Measurements from ENCODE around the gene PTGFRN. TPM values are rescaled to one million over a fixed set of nuclear protein-coding genes. Genes with fewer than 3 reads are reported as not detected.

PTGFRN gene
- total and polyA plus RNA-seq, 4 donors: 5.4 to 12.6 (median 7.2) TPM

DNA sequence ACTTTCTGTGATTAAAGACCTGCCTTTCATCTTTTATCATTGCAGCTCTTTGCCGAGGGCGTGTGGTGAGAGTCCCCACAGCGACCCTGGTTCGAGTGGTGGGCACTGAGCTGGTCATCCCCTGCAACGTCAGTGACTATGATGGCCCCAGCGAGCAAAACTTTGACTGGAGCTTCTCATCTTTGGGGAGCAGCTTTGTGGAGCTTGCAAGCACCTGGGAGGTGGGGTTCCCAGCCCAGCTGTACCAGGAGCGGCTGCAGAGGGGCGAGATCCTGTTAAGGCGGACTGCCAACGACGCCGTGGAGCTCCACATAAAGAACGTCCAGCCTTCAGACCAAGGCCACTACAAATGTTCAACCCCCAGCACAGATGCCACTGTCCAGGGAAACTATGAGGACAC lies 32.0 kb downstream of the PTGFRN start:
- no peaks in the 10 kb centered on the region for H3K9me3 ChIP-seq (ENCODE audit: control insufficient read depth in 4 of 4, low read length in 3 of 4)
- H3K27me3 ChIP-seq (ENCODE audit: control insufficient read depth in 4 of 4, insufficient read depth in 4 of 4, low read length in 3 of 4): no peaks in the 10 kb centered on the region
- no peaks in the 10 kb centered on the region for H3K36me3 ChIP-seq (ENCODE audit: control insufficient read depth in 4 of 4, insufficient read depth in 3 of 4, low read depth in 1 of 4, low read length in 3 of 4)
- TF ChIP-seq FOXA2 (IDR thresholded peaks at IDR 0.05) (no peak), JUND (IDR thresholded peaks at IDR 0.05) (no peak), GABPA (IDR thresholded peaks at IDR 0.05 in 1 of 2, conservative IDR thresholded peaks at IDR 0.05 in 1 of 2) (no peak), HNF4G (IDR thresholded peaks at IDR 0.05) (no peak), NR2F2 (IDR thresholded peaks at IDR 0.05) (no peak), YY1 (IDR thresholded peaks at IDR 0.05) (no peak), TAF1 (conservative IDR thresholded peaks at IDR 0.05) (no peak), FOXA1 (IDR thresholded peaks at IDR 0.05) (no peak), SP1 (IDR thresholded peaks at IDR 0.05) (no peak)
- TF ChIP-seq, protein P1, sequence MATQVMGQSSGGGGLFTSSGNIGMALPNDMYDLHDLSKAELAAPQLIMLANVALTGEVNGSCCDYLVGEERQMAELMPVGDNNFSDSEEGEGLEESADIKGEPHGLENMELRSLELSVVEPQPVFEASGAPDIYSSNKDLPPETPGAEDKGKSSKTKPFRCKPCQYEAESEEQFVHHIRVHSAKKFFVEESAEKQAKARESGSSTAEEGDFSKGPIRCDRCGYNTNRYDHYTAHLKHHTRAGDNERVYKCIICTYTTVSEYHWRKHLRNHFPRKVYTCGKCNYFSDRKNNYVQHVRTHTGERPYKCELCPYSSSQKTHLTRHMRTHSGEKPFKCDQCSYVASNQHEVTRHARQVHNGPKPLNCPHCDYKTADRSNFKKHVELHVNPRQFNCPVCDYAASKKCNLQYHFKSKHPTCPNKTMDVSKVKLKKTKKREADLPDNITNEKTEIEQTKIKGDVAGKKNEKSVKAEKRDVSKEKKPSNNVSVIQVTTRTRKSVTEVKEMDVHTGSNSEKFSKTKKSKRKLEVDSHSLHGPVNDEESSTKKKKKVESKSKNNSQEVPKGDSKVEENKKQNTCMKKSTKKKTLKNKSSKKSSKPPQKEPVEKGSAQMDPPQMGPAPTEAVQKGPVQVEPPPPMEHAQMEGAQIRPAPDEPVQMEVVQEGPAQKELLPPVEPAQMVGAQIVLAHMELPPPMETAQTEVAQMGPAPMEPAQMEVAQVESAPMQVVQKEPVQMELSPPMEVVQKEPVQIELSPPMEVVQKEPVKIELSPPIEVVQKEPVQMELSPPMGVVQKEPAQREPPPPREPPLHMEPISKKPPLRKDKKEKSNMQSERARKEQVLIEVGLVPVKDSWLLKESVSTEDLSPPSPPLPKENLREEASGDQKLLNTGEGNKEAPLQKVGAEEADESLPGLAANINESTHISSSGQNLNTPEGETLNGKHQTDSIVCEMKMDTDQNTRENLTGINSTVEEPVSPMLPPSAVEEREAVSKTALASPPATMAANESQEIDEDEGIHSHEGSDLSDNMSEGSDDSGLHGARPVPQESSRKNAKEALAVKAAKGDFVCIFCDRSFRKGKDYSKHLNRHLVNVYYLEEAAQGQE (IDR thresholded peaks at IDR 0.05): no peak
- TF ChIP-seq, protein P2, sequence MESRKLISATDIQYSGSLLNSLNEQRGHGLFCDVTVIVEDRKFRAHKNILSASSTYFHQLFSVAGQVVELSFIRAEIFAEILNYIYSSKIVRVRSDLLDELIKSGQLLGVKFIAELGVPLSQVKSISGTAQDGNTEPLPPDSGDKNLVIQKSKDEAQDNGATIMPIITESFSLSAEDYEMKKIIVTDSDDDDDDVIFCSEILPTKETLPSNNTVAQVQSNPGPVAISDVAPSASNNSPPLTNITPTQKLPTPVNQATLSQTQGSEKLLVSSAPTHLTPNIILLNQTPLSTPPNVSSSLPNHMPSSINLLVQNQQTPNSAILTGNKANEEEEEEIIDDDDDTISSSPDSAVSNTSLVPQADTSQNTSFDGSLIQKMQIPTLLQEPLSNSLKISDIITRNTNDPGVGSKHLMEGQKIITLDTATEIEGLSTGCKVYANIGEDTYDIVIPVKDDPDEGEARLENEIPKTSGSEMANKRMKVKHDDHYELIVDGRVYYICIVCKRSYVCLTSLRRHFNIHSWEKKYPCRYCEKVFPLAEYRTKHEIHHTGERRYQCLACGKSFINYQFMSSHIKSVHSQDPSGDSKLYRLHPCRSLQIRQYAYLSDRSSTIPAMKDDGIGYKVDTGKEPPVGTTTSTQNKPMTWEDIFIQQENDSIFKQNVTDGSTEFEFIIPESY (IDR thresholded peaks at IDR 0.05): no peak
- TF ChIP-seq, protein P3, sequence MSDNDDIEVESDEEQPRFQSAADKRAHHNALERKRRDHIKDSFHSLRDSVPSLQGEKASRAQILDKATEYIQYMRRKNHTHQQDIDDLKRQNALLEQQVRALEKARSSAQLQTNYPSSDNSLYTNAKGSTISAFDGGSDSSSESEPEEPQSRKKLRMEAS (IDR thresholded peaks at IDR 0.05): no peak
- TF ChIP-seq, protein P4, sequence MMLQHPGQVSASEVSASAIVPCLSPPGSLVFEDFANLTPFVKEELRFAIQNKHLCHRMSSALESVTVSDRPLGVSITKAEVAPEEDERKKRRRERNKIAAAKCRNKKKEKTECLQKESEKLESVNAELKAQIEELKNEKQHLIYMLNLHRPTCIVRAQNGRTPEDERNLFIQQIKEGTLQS (IDR thresholded peaks at IDR 0.05): no peak
- no peak for DNase-seq (ENCODE audit: low spot score)
- H3K4me3 ChIP-seq (ENCODE audit: low read depth in 1 of 3, low read length in 3 of 3): no peak overlapping the region
- H3K4me1 ChIP-seq (ENCODE audit: control insufficient read depth in 4 of 4, insufficient read depth in 4 of 4, low read length in 3 of 4): no peaks in the 10 kb centered on the region
- no peak overlapping the region for H3K9ac ChIP-seq (ENCODE audit: low read depth in 1 of 2, low read length in 2 of 2)
- 94% methylated on average over 13 of the region's 13 CpGs for WGBS
- no peak overlapping the region for H3K27ac ChIP-seq (ENCODE audit: low read depth in 1 of 2, low read length in 2 of 2)

DNA sequence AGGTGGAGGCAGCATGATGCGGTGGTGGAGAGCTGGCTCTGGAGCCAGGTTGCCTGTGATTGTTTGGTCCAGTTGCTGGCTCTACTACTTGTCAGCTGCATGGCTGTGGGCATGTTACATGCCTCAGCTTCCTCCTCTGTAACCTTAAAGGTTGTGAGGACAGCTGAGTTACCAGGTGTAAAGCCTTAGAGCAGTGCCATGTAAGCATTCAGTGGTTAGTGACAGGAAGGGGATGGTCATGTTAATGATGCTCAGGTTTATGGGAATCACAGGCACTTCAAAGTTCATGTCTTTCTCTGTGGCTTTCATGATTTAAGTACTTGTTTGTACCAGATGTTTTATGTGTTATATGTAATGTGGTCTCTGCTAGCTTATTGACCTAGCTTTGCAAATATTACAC lies 32.6 kb downstream of the PTGFRN start:
- peaks cover 0 to 3% (median 0%) of the 10 kb centered on the region in 4 donors for H3K36me3 ChIP-seq (ENCODE audit: control insufficient read depth in 4 of 4, insufficient read depth in 3 of 4, low read depth in 1 of 4, low read length in 3 of 4)
- WGBS: 94% methylated on average over 1 of the region's 1 CpG
- no peaks in the 10 kb centered on the region for H3K9me3 ChIP-seq (ENCODE audit: control insufficient read depth in 4 of 4, low read length in 3 of 4)
- H3K27ac ChIP-seq (ENCODE audit: low read depth in 1 of 2, low read length in 2 of 2): no peak overlapping the region
- H3K27me3 ChIP-seq (ENCODE audit: control insufficient read depth in 4 of 4, insufficient read depth in 4 of 4, low read length in 3 of 4): no peaks in the 10 kb centered on the region
- H3K4me3 ChIP-seq (ENCODE audit: low read depth in 1 of 3, low read length in 3 of 3): no peak overlapping the region
- H3K9ac ChIP-seq (ENCODE audit: low read depth in 1 of 2, low read length in 2 of 2): no peak overlapping the region
- no peak for DNase-seq (ENCODE audit: low spot score)
- no peaks in the 10 kb centered on the region for H3K4me1 ChIP-seq (ENCODE audit: control insufficient read depth in 4 of 4, insufficient read depth in 4 of 4, low read length in 3 of 4)
- no peak for TF ChIP-seq RAD21 (IDR thresholded peaks at IDR 0.05)
- TF ChIP-seq, protein P3 (IDR thresholded peaks at IDR 0.05): no peak
- TF ChIP-seq TAF1 (conservative IDR thresholded peaks at IDR 0.05): no peak
- TF ChIP-seq, protein P5, sequence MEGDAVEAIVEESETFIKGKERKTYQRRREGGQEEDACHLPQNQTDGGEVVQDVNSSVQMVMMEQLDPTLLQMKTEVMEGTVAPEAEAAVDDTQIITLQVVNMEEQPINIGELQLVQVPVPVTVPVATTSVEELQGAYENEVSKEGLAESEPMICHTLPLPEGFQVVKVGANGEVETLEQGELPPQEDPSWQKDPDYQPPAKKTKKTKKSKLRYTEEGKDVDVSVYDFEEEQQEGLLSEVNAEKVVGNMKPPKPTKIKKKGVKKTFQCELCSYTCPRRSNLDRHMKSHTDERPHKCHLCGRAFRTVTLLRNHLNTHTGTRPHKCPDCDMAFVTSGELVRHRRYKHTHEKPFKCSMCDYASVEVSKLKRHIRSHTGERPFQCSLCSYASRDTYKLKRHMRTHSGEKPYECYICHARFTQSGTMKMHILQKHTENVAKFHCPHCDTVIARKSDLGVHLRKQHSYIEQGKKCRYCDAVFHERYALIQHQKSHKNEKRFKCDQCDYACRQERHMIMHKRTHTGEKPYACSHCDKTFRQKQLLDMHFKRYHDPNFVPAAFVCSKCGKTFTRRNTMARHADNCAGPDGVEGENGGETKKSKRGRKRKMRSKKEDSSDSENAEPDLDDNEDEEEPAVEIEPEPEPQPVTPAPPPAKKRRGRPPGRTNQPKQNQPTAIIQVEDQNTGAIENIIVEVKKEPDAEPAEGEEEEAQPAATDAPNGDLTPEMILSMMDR (IDR thresholded peaks at IDR 0.05; ENCODE audit: low read depth, low read length, missing input control): no peak
- TF ChIP-seq FOXA2 (IDR thresholded peaks at IDR 0.05): no peak
- TF ChIP-seq, protein P4 (IDR thresholded peaks at IDR 0.05): no peak
- no peak for TF ChIP-seq RXRA (IDR thresholded peaks at IDR 0.05)
- no peak for TF ChIP-seq SP1 (IDR thresholded peaks at IDR 0.05)
- TF ChIP-seq HNF4G (IDR thresholded peaks at IDR 0.05): no peak
- TF ChIP-seq NR2F2 (IDR thresholded peaks at IDR 0.05): no peak
- TF ChIP-seq, protein P1 (IDR thresholded peaks at IDR 0.05): no peak
- no peak for TF ChIP-seq GABPA (IDR thresholded peaks at IDR 0.05 in 1 of 2, conservative IDR thresholded peaks at IDR 0.05 in 1 of 2)
- no peak for TF ChIP-seq JUND (IDR thresholded peaks at IDR 0.05)
- no peak for TF ChIP-seq FOXA1 (IDR thresholded peaks at IDR 0.05)
- TF ChIP-seq HNF4A (conservative IDR thresholded peaks at IDR 0.05): no peak
